Measurements from ENCODE around the gene NXPH1.
A peak's percentile ranks its signal among the peaks of the same experiment; 100 is the strongest.

NXPH1 gene

DNA sequence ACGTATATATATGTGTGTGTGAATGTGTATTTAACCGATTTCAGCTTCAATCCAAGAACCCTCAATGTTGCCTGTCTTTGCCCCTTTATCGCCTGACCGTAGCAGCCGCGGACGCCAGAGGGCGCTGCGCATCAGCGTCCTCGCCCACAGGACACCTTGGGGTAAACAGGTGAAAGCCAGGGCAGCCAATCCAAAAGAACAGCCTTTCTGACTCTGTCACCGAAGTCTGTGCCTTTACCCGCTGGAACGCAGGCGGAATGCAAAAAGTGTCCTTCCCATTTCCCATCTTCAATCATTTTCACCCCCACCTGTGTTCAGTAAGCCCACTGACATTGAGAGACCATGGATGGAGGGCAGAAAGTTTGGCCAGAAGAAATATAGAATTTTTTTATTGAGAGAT, 3.6 kb downstream of the NXPH1 start:
- TF ChIP-seq, protein P1, sequence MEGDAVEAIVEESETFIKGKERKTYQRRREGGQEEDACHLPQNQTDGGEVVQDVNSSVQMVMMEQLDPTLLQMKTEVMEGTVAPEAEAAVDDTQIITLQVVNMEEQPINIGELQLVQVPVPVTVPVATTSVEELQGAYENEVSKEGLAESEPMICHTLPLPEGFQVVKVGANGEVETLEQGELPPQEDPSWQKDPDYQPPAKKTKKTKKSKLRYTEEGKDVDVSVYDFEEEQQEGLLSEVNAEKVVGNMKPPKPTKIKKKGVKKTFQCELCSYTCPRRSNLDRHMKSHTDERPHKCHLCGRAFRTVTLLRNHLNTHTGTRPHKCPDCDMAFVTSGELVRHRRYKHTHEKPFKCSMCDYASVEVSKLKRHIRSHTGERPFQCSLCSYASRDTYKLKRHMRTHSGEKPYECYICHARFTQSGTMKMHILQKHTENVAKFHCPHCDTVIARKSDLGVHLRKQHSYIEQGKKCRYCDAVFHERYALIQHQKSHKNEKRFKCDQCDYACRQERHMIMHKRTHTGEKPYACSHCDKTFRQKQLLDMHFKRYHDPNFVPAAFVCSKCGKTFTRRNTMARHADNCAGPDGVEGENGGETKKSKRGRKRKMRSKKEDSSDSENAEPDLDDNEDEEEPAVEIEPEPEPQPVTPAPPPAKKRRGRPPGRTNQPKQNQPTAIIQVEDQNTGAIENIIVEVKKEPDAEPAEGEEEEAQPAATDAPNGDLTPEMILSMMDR (IDR thresholded peaks at IDR 0.05; ENCODE audit: extremely low read depth, missing control alignments) = peak; percentile 84
- DNase-seq (ENCODE audit: low spot score) = peak; percentile 81

GRCh38 chr7:8437606-8438005, 4.2 kb downstream of the NXPH1 start:
- TF ChIP-seq, protein P1 (IDR thresholded peaks at IDR 0.05; ENCODE audit: extremely low read depth, missing control alignments) = no peak
- no peak for DNase-seq (ENCODE audit: low spot score)

DNA sequence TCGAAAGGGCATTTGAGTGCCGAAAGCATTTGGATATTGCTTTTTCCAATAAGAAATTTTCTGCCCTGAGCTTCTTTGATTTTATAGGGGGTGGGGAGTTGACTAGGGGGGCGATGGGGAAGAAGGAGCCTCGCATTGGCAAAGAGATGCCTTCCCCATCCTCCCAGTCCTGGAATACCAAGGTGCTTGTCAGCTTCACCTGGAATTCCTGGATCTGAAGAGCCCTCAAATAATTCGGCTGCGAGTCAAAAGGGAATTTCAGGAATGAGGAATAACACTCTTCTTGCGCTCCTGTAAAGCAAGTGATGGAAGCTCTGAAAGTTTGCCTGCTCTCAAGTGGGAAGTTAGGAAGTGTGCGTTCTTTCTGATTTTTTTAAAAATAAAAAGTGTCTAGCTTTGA, 7.3 kb downstream of the NXPH1 start:
- TF ChIP-seq, protein P1 (IDR thresholded peaks at IDR 0.05; ENCODE audit: extremely low read depth, missing control alignments) = no peak
- no peak for DNase-seq (ENCODE audit: low spot score)

DNA sequence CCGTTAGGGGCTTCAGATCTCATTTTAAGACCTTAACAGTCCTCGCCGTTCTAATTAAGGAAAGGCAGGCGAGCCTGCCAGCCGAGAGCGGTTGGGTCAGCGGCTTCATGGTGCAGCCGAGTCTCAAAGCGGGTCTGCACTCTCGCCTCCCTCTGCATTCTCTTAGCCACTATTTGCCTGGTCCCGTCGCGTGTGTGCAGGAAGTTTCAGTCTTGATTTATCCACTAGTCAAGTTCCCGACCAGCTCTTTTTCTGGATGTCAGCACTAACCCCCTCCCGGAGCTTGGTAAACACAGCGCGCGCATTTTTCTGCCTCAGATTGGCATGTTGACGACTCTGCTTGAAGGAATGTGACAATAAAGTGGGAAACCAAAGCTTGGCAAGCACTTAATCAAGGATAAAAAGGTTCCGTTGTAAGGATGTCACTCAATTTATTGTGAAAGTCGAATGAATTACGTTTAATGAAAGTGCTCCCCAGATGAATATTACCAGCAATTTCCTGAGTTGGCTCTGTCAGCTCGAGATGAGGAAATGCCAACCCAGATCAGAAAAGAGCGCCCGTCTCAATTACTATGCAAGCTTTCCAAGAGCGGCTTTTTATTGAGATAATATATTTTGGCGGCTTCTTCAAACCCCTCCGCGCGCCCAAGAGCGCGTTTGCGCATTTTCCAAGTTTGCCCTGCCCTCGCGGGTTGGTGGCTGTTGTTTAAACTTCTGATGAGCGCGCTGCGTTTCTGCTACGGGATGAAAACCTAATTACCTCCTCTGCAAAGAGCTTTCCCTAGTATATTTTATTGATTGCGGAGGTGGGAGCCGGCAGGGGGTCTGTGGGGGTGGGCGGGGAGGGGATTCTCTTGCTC, 7.9 kb downstream of the NXPH1 start:
- TF ChIP-seq, protein P1 (IDR thresholded peaks at IDR 0.05; ENCODE audit: extremely low read depth, missing control alignments) = no peak
- DNase-seq (ENCODE audit: low spot score) = no peak

- no peak for DNase-seq (ENCODE audit: low spot score)
- TF ChIP-seq, protein P1 (IDR thresholded peaks at IDR 0.05; ENCODE audit: extremely low read depth, missing control alignments) = no peak
These were observed 8.8 kb downstream of the NXPH1 start for GRCh38 chr7:8442051-8442813.

- TF ChIP-seq, protein P1 (IDR thresholded peaks at IDR 0.05; ENCODE audit: extremely low read depth, missing control alignments) = no peak
- peak; percentile 51 for DNase-seq (ENCODE audit: low spot score)
These were observed 9.4 kb downstream of the NXPH1 start for GRCh38 chr7:8442814-8443304.
